ENCODE results near the gene MINAR1. TPM values are rescaled to one million over a fixed set of nuclear protein-coding genes. Genes with fewer than 3 reads are reported as not detected.

Gene MINAR1
- polyA plus RNA-seq, 1 of the 3 experiments (the other 2 are of a cell fraction), result 0.35 TPM

GRCh38 chr15:79478108-79478507, 46.0 kb downstream of the MINAR1 start (continued):
- no peak for TF ChIP-seq ELF1 (IDR thresholded peaks at IDR 0.05)
- no peak for TF ChIP-seq RFX5 (IDR thresholded peaks at IDR 0.05; ENCODE audit: low read length)
- TF ChIP-seq FOSL2 (IDR thresholded peaks at IDR 0.05; ENCODE audit: borderline replicate concordance, low read depth), result no peak
- TF ChIP-seq CHD2 (IDR thresholded peaks at IDR 0.05; ENCODE audit: low read length, partially characterized antibody), result no peak
- no peak for TF ChIP-seq JUND (IDR thresholded peaks at IDR 0.05)

GRCh38 chr15:79479616-79480015, 47.5 kb downstream of the MINAR1 start:
- TF ChIP-seq EZH2phosphoT487 (IDR thresholded peaks at IDR 0.05; ENCODE audit: borderline replicate concordance, low read depth) (no peak), ELF1 (IDR thresholded peaks at IDR 0.05) (no peak), RFX5 (IDR thresholded peaks at IDR 0.05; ENCODE audit: low read length) (no peak), FOXM1 (IDR thresholded peaks at IDR 0.05; ENCODE audit: low read depth) (no peak), RCOR1 (IDR thresholded peaks at IDR 0.05; ENCODE audit: low read length) (no peak), TAF1 (IDR thresholded peaks at IDR 0.05; ENCODE audit: borderline replicate concordance, low read depth, low read length) (no peak), SMC3 (IDR thresholded peaks at IDR 0.05; ENCODE audit: low read depth, low read length) (no peak), TCF12 (IDR thresholded peaks at IDR 0.05) (no peak), SIN3A (IDR thresholded peaks at IDR 0.05; ENCODE audit: borderline replicate concordance, low read depth, low read length) (no peak), MXI1 (IDR thresholded peaks at IDR 0.05; ENCODE audit: low read depth, low read length) (no peak), MAX (IDR thresholded peaks at IDR 0.05; ENCODE audit: low read depth) (no peak), GATA2 (CRISPR knock-in tag; IDR thresholded peaks at IDR 0.05) (no peak), FOSL2 (IDR thresholded peaks at IDR 0.05; ENCODE audit: borderline replicate concordance, low read depth) (no peak), NFIC (IDR thresholded peaks at IDR 0.05; ENCODE audit: borderline replicate concordance) (no peak), NRF1 (IDR thresholded peaks at IDR 0.05; ENCODE audit: low read depth, low read length) (no peak), TEAD4 (IDR thresholded peaks at IDR 0.05; ENCODE audit: borderline replicate concordance, insufficient read depth) (no peak), USF2 (IDR thresholded peaks at IDR 0.05; ENCODE audit: borderline replicate concordance, low read depth, low read length) (no peak), RAD21 (IDR thresholded peaks at IDR 0.05; ENCODE audit: low read length) (no peak), CTCF (IDR thresholded peaks at IDR 0.05) (no peak)
- CTCF ChIA-PET, result interaction anchor here (0.8 kb wide), 1 partner anchor 514 kb away, joined by 4 read pairs; no protein-coding TSS in a partner anchor
- no peaks in the 10 kb centered on the region for H3K36me3 ChIP-seq (replicated peaks in 1 of 2; ENCODE audit: control insufficient read depth in 1 of 2, insufficient read depth in 2 of 2, low read length in 1 of 2)

More at GRCh38 chr15:79479616-79480015, 47.5 kb downstream of the MINAR1 start:
- Histone ChIP-seq H3K9me3 (peaks cover 4% of the 10 kb centered on the region; the same call in 1 of the 2 replicates), H3F3A (replicated peaks; ENCODE audit: insufficient read depth) (no peaks in the 10 kb centered on the region), H3K4me2 (no peak overlapping the region), H3K4me3 (ENCODE audit: low read depth in 2 of 2, low read length in 1 of 2) (no peak overlapping the region), H3K27ac (ENCODE audit: low read depth in 2 of 2, low read length in 1 of 2) (no peak overlapping the region), H3K79me2 (ENCODE audit: insufficient read depth) (no peaks in the 10 kb centered on the region), H3K4me1 (ENCODE audit: control insufficient read depth in 1 of 2, insufficient read depth in 2 of 2, low read depth in 1 of 2, low read length in 1 of 2) (no peaks in the 10 kb centered on the region), H4K20me1 (ENCODE audit: insufficient read depth) (no peaks in the 10 kb centered on the region), H3K27me3 (ENCODE audit: insufficient read depth) (no peaks in the 10 kb centered on the region), H2AFZ (ENCODE audit: low read depth) (no peak overlapping the region), H3K9ac (no peak overlapping the region), H3K9me2 (no peaks in the 10 kb centered on the region)
- POLR2A ChIA-PET, result no interaction called here
- 20% methylated on average over 2 of the region's 2 CpGs for WGBS (ENCODE audit: low lambda C conversion rate)
- DNase-seq, result no peak
